GM18870 (cell line): ENCODE data around the gene FBXL15.
"Not testable (repeated sequence)": the region's sequence is repeated elsewhere in the genome, so short reads cannot be mapped to it uniquely, and the experiment has no call there.

Experiments
- ATAC-seq: cut with Tn5 transposase; IDR thresholded peaks from one replicate; pipeline ENCODE4 v1.9.1; 2021; ENCODE audit warnings: moderate library complexity; ENCODE audit not compliant: unreplicated experiment

Gene FBXL15

GRCh38 chr10:102452672-102453340 lies 32.2 kb downstream of the FBXL15 start:
- no peak for ATAC-seq

- no peak for ATAC-seq
Measured at GRCh38 chr10:102453502-102453901, 32.9 kb downstream of the FBXL15 start.

- not testable (repeated sequence) for ATAC-seq
Measured at GRCh38 chr10:102454662-102455487, 34.2 kb downstream of the FBXL15 start.

DNA sequence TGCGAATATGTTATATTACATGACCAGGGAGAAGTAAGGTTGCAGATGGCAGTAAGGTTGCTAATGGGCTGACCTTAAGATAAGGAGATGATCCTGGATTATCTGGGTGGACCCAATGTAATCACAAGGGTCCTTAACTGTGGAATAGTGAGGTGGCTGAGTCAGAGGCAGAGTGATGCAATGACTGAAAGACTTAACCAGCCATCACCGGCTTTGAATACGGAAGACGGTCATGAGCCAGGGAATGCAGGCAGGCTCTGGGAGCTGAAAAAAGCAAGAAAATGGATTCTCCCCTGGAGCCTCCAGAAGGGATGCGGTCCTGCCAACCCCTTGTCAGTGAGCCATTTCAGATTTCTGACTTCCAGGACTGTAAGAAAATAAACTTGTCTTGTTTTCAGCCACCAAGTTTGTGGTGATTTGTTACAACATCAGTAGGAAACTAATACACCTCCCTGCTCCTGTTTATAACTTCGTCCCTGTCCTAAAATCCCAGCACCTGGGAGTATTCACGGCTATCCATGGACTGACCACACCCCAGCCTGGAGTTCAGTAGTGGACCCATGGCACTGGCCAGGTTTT lies 35.3 kb downstream of the FBXL15 start:
- no peak for ATAC-seq

- no peak for ATAC-seq
Measured at GRCh38 chr10:102457591-102458150, 37.0 kb downstream of the FBXL15 start.

- ATAC-seq, result no peak
Measured at GRCh38 chr10:102458656-102459055, 38.0 kb downstream of the FBXL15 start.

- ATAC-seq, result no peak
Measured at GRCh38 chr10:102460836-102461186, 40.2 kb downstream of the FBXL15 start.

DNA sequence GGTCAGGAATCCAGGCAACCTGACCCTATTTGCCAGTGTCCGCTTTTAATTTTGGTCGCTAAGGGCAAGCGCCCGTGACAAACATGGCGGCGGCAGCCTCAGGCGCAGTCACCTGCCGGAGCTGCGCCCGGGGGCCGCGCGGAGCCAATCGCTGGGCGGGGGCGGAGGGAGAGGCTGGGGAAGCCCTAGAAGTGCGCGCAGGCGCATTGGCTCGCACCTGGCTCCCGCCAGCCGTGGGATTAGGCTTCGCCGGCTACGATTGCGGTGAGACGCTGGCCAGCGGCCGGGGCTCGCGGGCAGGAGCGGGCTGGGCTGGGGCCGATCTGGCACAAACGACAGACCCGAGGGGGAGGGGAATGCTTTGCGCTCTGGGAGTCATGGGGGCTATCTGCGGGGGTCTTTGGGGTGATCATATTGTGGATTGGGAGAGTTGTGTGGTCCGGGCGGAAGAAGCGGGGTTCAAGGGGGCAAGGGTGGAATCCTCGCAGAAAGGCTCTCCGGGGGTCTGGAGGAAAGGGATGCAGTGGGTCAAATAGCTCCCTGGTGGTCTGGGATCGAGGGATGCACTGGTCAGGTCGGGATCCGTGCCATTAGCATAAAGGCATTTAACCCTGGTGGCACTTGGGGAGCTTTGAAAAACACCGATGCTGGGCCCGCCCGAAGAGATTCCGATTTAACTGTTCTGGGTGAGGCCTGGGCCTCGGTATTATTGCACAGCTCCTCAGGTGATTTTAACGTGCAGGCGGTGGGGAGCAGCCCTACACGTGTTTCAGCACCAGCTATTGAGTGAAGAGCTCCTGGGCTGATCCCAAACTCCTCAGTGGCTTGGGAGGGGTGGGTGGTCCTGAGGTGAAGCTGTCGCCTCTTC lies 40.8 kb downstream of the FBXL15 start:
- ATAC-seq, result no peak

- no peak for ATAC-seq
Measured at GRCh38 chr10:102462512-102463054, 41.9 kb downstream of the FBXL15 start.

DNA sequence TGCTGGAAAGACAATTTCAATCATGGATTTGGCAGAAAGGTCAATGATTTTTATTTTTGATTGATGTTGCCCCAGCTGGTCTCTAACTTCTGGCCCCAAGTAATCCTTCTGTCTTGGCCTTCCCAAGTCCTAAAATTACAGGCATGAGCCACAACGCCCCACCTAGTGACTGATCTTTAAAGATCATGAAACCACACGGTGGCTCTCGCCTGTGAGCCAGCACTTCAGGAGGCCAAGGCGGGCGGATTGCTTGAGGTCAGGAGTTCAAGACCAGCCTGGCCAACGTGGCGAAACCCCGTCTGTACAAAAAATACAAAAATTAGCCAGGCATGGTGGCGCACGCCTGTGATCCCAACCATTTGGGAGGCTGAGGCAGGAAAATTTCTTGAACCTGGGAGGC lies 43.3 kb downstream of the FBXL15 start:
- ATAC-seq, result no peak

GRCh38 chr10:102465466-102465865 lies 44.8 kb downstream of the FBXL15 start:
- no peak for ATAC-seq

GRCh38 chr10:102467318-102467717 lies 46.7 kb downstream of the FBXL15 start:
- no peak for ATAC-seq

- ATAC-seq, result no peak
Measured at GRCh38 chr10:102467971-102468438, 47.4 kb downstream of the FBXL15 start.

DNA sequence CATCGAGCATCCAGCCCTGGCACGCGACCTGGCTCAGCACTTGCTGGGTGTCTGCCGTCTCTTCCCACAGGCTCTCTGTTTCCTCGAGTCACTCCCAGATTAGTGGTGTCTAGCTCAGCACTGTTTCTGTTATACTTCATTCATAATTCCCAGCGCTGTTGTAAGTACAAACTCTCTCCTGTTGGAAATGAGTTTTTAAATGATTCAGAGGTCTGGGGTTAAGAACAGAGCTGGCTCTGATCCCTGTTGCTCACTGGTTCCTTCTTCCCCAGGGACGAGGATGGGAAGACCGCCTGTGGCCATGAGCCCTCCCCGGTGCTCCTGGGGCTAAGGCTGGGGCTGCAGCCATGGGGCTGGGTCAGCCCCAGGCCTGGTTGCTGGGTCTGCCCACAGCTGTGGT lies 48.0 kb downstream of the FBXL15 start:
- no peak for ATAC-seq

GRCh38 chr10:102470579-102471546 lies 50.2 kb downstream of the FBXL15 start:
- no peak for ATAC-seq
